GM23338 (cell line): ENCODE data around the gene NEIL1. TPM values are rescaled to one million over a fixed set of nuclear protein-coding genes. Genes with fewer than 3 reads are reported as not detected.

ENCODE experiments used
- ATAC-seq: fragments of 200-7000 bp; cut with Tn5 transposase; 3 replicates; pipeline ENCODE4 v1.9.1; 2020
- DNase-seq: peaks from one replicate; pipeline ENCODE4 v3.0.0-alpha.2; 2015; ENCODE audit warnings: low spot score
- H2AFZ ChIP-seq: fragments of 200-600 bp; sonication (generic); 2 replicates; pipeline ENCODE4 v1.8.0; 2016; ENCODE audit warnings: antibody characterized with exemption, mild to moderate bottlenecking, moderate library complexity
- H3F3A ChIP-seq: fragments of 200-600 bp; sonication (generic); replicated peaks from 2 replicates; pipeline ENCODE4 v1.8.0; 2017; ENCODE audit warnings: antibody characterized with exemption, mixed run types, low read depth
- H3K27ac ChIP-seq: fragments of 200-600 bp; sonication (generic); 2 replicates; pipeline ENCODE4 v1.6.1; 2016; ENCODE audit warnings: low read depth
- H3K27me3 ChIP-seq: fragments of 200-600 bp; sonication (generic); 2 replicates; pipeline ENCODE4 v1.8.0; 2016; ENCODE audit warnings: mild to moderate bottlenecking, mixed run types, moderate library complexity; ENCODE audit not compliant: insufficient read depth
- H3K36me3 ChIP-seq: fragments of 200-600 bp; sonication (generic); 2 replicates; pipeline ENCODE4 v1.8.0; 2016; ENCODE audit warnings: mild to moderate bottlenecking; ENCODE audit not compliant: insufficient read depth
- H3K4me1 ChIP-seq: fragments of 200-600 bp; sonication (generic); 2 replicates; pipeline ENCODE4 v1.8.0; 2016; ENCODE audit warnings: mild to moderate bottlenecking, moderate library complexity; ENCODE audit not compliant: insufficient read depth
- H3K4me2 ChIP-seq: fragments of 200-600 bp; sonication (generic); 2 replicates; pipeline ENCODE4 v1.7.1; 2017; ENCODE audit warnings: mixed run types
- H3K4me3 ChIP-seq: fragments of 200-600 bp; sonication (generic); 2 replicates; pipeline ENCODE4 v1.6.1; 2016; ENCODE audit warnings: mixed run types
- H3K79me2 ChIP-seq: fragments of 200-600 bp; sonication (generic); replicated peaks from 2 replicates; pipeline ENCODE4 v1.8.0; 2017; ENCODE audit warnings: mild to moderate bottlenecking; ENCODE audit not compliant: insufficient read depth
- H3K9me2 ChIP-seq: fragments of 200-600 bp; sonication (generic); 2 replicates; pipeline ENCODE4 v1.8.0; 2017; ENCODE audit not compliant: insufficient read depth
- H4K20me1 ChIP-seq: fragments of 200-600 bp; sonication (generic); replicated peaks from 2 replicates; pipeline ENCODE4 v1.8.0; 2017; ENCODE audit warnings: mild to moderate bottlenecking; ENCODE audit not compliant: insufficient read depth
- H3K27ac Mint-ChIP-seq: 2 replicates; pipeline ENCODE4 v1.8.0; 2020; ENCODE audit warnings: inconsistent platforms, mild to moderate bottlenecking, moderate library complexity, mixed read lengths
- H3K27me3 Mint-ChIP-seq: 3 replicates; pipeline ENCODE4 v1.8.0; 2022; ENCODE audit warnings: low read depth, mild to moderate bottlenecking, moderate library complexity, mixed read lengths, inconsistent platforms; ENCODE audit not compliant: insufficient read depth, poor library complexity
- H3K36me3 Mint-ChIP-seq: 3 replicates; pipeline ENCODE4 v1.8.0; 2021; ENCODE audit warnings: low read depth, mild to moderate bottlenecking, inconsistent platforms, moderate library complexity, mixed read lengths
- H3K4me1 Mint-ChIP-seq: 3 replicates; pipeline ENCODE4 v1.8.0; 2020; ENCODE audit warnings: mild to moderate bottlenecking, inconsistent platforms, mixed read lengths
- H3K4me3 Mint-ChIP-seq: 3 replicates; pipeline ENCODE4 v1.8.0; 2021; ENCODE audit warnings: moderate library complexity, mild to moderate bottlenecking, inconsistent platforms, mixed read lengths
- H3K9me3 Mint-ChIP-seq: 3 replicates; pipeline ENCODE4 v1.8.0; 2020; ENCODE audit warnings: moderate library complexity, mild to moderate bottlenecking, inconsistent platforms, mixed read lengths
- CREB1 ChIP-seq: fragments of 250-450 bp; sonication (Bioruptor Pico); IDR thresholded peaks from 2 replicates; pipeline ENCODE4 v1.5.0; 2020; ENCODE audit warnings: low read depth, mild to moderate bottlenecking, moderate library complexity
- ETS1 ChIP-seq: IDR thresholded peaks from 2 replicates; pipeline ENCODE4 v1.6.1; 2016; ENCODE audit warnings: antibody characterized with exemption
- EZH2 ChIP-seq: fragments of 200-600 bp; sonication (generic); IDR thresholded peaks from one replicate; pipeline ENCODE4 v1.8.0; 2017; ENCODE audit warnings: antibody characterized with exemption, mild to moderate bottlenecking, low read depth; ENCODE audit not compliant: unreplicated experiment
- JUNB ChIP-seq: IDR thresholded peaks from one replicate; pipeline ENCODE4 v1.6.1; 2016; ENCODE audit warnings: antibody characterized with exemption; ENCODE audit not compliant: unreplicated experiment
- POLR2AphosphoS5 ChIP-seq: IDR thresholded peaks from 2 replicates; pipeline ENCODE4 v1.6.1; 2016; ENCODE audit warnings: antibody characterized with exemption, low read depth
- STAT1 ChIP-seq: IDR thresholded peaks from one replicate; pipeline ENCODE4 v1.6.1; 2016; ENCODE audit warnings: antibody characterized with exemption; ENCODE audit not compliant: unreplicated experiment
- ZNF331 ChIP-seq: fragments of 250-450 bp; sonication (Bioruptor Pico); IDR thresholded peaks from 2 replicates; pipeline ENCODE4 v1.5.0; 2020; ENCODE audit warnings: low read depth, mild to moderate bottlenecking, moderate library complexity
- ZNF462 ChIP-seq: fragments of 250-450 bp; sonication (Bioruptor Pico); IDR thresholded peaks from 2 replicates; pipeline ENCODE4 v1.5.0; 2020; ENCODE audit warnings: mild to moderate bottlenecking, moderate library complexity
- polyA plus RNA-seq: library from polyadenylated mRNA; unstranded; fragments of >200 nt; fragmentation: Nextera tagmentation; extraction: Ambion mirVana; gene quantifications from 2 replicates; pipeline ENCODE4 v1.2.1, GENCODE V29; 2016
- total RNA-seq: library from RNA; depleted of rRNA; stranded (reverse); fragments of >200 nt; shearing (Covaris generic); gene quantifications from 2 replicates; pipeline ENCODE4 v1.2.3, GENCODE V29; 2014
- TF ChIP-seq, protein P1 (sequence below): IDR thresholded peaks from one replicate; pipeline ENCODE4 v1.6.1; 2018; ENCODE audit warnings: antibody characterized with exemption; ENCODE audit not compliant: unreplicated experiment

NEIL1 gene
- total and polyA plus RNA-seq, 2 experiments from 2014 or later: 6.2 to 17.0 TPM

DNA sequence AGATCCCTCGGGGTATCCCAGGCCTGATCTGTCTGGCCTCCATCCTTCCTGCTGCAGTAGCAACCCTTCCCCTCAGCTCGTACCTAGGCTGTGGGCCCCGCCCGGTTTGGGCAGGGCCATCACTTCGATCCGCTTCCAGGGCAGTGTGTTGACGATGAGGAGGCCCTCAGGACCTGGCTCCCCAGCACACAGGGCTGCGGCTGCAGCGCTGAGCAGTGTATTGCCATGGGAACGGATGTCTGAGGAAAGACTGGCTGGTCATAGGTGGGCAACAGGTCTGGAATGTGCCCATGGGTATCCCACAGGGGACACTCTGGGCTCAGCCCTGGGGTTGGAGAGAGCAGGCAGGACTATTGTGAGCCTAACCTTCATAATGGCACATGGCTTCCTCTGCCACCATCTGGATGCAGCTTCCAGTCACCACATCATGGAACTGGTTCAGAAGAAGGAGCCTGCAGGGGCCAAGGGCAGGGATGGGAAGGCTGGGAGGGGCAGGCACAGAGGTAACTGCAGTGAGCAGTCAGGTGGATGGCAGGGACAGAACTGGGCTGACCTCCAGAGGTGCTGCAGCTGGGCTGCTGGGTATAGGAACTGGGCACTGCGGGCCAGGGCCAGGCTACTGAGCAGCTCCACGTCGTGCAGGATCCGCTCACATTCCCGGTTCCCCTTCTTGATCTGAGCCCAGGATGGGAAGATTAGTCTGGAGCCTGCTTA, 12.9 kb downstream of the NEIL1 start:
- Mint-ChIP-seq H3K27me3 (peaks cover 15% of the 10 kb centered on the region), H3K4me1 (no peaks in the 10 kb centered on the region; the same call in 2 of the 3 replicates), H3K9me3 (no peaks in the 10 kb centered on the region), H3K36me3 (peaks cover 21% of the 10 kb centered on the region), H3K27ac (no peak overlapping the region), H3K4me3 (no peak overlapping the region)
- Histone ChIP-seq H3K4me3 (no peak overlapping the region), H3K9me2 (no peaks in the 10 kb centered on the region), H3K4me2 (no peak overlapping the region), H3K79me2 (no peaks in the 10 kb centered on the region), H4K20me1 (no peaks in the 10 kb centered on the region), H3K4me1 (no peaks in the 10 kb centered on the region), H2AFZ (no peak overlapping the region), H3F3A (no peaks in the 10 kb centered on the region), H3K27ac (no peak overlapping the region), H3K27me3 (no peaks in the 10 kb centered on the region), H3K36me3 (no peaks in the 10 kb centered on the region)
- TF ChIP-seq CREB1 (CRISPR knock-in tag) (no peak), ZNF331 (CRISPR knock-in tag) (no peak), JUNB (no peak), STAT1 (no peak), POLR2AphosphoS5 (no peak), EZH2 (no peak), ETS1 (no peak), ZNF462 (no peak)
- TF ChIP-seq, protein P1, sequence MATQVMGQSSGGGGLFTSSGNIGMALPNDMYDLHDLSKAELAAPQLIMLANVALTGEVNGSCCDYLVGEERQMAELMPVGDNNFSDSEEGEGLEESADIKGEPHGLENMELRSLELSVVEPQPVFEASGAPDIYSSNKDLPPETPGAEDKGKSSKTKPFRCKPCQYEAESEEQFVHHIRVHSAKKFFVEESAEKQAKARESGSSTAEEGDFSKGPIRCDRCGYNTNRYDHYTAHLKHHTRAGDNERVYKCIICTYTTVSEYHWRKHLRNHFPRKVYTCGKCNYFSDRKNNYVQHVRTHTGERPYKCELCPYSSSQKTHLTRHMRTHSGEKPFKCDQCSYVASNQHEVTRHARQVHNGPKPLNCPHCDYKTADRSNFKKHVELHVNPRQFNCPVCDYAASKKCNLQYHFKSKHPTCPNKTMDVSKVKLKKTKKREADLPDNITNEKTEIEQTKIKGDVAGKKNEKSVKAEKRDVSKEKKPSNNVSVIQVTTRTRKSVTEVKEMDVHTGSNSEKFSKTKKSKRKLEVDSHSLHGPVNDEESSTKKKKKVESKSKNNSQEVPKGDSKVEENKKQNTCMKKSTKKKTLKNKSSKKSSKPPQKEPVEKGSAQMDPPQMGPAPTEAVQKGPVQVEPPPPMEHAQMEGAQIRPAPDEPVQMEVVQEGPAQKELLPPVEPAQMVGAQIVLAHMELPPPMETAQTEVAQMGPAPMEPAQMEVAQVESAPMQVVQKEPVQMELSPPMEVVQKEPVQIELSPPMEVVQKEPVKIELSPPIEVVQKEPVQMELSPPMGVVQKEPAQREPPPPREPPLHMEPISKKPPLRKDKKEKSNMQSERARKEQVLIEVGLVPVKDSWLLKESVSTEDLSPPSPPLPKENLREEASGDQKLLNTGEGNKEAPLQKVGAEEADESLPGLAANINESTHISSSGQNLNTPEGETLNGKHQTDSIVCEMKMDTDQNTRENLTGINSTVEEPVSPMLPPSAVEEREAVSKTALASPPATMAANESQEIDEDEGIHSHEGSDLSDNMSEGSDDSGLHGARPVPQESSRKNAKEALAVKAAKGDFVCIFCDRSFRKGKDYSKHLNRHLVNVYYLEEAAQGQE: no peak
- ATAC-seq: no peak
- no peak for DNase-seq
